ENCODE results near the gene TRIM29.

The TRIM29 gene

GRCh38 chr11:120139316-120140069 is 1.6 kb upstream of the TRIM29 start:
- DNase-seq (ENCODE audit: low read depth) = no peak

DNA sequence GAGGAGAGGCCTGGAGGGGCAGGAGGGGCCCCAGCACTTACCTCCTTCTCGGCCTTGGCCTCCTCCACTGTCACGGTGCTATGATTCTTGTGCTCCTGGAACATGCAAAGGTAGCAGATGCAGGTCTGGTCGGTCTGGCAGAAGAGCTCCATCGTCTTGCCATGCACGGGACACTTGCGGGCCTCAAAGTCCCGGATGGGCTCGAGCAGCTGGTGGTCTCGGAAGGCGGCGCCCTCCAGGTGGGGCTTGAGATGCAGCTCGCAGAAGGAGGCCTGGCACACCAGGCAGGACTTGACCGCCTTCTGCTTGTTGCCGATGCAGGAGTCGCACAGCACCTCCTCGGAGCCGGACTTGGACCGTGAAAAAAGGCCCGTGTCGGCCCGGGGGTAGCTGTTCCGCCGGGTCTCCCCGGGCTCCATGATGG is 714 bp downstream of the TRIM29 start:
- DNase-seq (ENCODE audit: low read depth) = no peak

GRCh38 chr11:120136356-120136755 is 1.6 kb downstream of the TRIM29 start:
- DNase-seq (ENCODE audit: low read depth) = no peak

DNA sequence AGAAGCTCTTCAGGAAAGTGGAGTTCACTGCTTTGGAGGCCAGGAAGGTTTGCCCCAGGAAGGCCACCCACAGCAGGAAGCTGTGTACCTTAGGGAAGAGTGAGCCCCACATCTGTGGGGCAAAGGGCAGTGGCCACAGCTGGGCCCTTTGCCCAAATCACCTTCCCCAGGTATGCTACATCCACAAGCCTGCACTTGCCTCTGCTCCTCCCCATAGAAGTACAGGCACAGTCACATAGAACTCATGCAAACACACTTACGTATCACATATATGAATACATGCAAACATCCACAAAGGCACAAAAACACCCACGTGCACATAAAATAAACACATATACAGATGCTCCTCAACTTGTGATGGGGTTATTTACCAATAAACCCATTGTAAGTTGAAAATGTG is 2.1 kb downstream of the TRIM29 start:
- DNase-seq (ENCODE audit: low read depth) = no peak

DNA sequence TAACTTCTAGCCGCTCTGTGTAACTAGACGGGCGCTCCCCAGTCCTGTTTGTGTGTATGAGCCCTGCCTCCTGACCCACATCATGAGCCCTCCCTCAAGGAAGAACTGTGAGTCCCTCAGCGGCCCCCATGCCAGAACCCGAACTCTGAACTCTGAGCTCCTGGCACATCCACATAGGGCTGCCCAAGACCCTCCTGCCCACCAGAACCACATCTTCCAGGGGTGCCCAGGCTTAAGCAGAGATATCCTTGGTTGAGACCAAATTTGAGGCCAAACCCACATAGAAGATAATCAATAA is 3.0 kb downstream of the TRIM29 start:
- DNase-seq (ENCODE audit: low read depth) = no peak

GRCh38 chr11:120134106-120134930 is 3.6 kb downstream of the TRIM29 start:
- no peak for DNase-seq (ENCODE audit: low read depth)

DNA sequence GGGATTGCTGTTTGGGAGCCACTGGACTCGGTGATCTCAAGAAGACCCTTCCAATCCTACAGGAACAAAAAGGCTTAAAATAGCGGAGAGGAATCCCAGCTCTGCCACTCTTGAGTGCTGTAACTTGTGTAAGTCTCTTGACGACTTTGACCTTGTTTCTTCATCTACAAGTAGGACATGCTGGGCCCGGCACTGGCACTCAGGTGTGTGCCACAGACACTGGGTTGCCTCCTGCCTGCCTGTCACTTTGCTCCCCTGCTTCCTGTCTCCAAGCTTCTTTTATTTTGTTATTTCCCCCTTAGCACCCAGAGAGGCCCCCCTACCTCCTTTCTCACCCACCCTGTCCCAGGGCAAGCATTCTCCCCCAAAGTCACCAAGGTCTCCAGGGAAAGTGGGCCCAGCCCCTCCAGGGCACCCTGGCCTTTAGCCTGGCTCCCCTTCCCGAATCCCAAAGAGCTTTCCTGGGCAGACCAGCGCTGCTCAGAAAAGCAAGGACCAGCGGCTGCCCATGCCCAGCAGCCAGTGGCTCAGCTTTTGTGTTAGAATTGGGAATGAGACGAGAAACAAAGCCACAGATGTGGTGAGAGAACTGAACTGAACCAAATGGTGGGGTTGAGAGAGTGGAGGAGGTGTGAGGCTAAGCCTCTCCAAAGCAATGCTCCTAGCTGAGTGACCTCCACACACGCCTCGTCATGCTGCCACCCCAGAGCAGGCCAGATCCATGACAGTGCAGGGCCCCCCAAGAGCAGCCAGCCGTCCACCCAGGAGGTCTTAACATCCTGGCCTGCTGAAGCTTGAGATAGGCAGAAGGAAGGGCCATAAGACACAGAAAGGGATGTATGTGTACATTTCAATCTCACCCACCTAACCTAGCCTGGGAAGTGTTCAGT is 4.5 kb downstream of the TRIM29 start:
- DNase-seq (ENCODE audit: low read depth) = no peak

DNA sequence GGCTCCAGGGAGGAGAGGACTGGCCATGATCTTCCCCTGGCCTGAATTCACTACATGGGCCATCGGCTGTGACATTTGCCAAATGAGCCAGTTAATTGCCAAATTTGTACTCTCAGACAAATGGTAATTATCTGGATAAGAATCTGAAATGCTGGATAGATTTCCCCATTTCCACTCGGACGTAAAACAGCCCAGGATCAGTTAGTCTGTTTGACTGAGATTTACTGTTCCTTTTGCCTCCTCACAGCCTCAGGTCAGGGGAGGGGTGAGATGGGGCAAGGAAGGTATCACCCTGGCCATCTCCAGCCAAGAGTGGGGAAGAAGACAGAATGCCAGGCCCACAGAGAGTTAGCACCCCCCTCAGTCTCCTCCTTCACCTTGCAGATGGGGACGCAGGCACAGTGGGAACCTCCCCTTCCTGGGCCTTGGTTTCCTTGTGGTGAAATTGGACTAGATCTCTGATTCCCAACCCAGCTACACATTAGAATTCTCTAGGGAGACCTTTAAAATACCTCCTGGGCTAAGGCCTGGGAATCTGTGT is 5.2 kb downstream of the TRIM29 start:
- DNase-seq (ENCODE audit: low read depth) = no peak

DNA sequence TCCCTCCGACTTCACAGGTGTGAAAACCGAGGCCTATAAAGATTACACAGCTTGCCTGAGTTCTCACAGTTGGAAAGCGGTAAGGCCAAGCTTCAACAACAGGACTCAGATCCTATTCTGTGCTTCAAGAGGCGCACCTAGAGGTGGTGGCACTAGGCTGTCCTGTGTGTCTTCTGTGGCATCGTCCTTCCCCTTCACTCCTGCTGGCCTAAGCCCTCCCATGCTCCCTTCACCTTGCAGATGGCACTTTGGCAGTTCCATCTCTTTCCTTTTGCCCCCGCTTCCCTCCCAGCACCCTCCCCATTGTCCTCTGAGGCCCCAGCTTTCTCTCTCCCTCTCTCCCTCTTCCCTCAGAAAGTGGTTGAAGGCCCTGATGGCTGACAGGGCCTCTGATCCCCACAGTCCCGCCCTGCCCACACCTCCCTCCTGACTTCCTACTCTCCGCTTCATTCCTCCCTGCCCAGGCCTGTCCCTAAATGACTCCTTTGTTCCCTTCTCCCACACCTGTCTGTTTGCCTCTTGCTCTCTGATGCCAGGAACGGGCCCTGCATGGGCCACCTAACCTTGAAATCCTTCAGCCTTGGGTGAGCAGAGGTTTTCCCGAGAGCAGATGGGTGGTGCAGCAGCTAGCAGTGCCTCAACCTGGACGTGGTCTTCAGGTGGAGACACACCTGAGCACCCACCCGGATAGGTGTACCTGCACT is 5.8 kb downstream of the TRIM29 start:
- DNase-seq (ENCODE audit: low read depth) = no peak

- no peak for DNase-seq (ENCODE audit: low read depth)
Measured at GRCh38 chr11:120130991-120131760, 6.7 kb downstream of the TRIM29 start.

DNA sequence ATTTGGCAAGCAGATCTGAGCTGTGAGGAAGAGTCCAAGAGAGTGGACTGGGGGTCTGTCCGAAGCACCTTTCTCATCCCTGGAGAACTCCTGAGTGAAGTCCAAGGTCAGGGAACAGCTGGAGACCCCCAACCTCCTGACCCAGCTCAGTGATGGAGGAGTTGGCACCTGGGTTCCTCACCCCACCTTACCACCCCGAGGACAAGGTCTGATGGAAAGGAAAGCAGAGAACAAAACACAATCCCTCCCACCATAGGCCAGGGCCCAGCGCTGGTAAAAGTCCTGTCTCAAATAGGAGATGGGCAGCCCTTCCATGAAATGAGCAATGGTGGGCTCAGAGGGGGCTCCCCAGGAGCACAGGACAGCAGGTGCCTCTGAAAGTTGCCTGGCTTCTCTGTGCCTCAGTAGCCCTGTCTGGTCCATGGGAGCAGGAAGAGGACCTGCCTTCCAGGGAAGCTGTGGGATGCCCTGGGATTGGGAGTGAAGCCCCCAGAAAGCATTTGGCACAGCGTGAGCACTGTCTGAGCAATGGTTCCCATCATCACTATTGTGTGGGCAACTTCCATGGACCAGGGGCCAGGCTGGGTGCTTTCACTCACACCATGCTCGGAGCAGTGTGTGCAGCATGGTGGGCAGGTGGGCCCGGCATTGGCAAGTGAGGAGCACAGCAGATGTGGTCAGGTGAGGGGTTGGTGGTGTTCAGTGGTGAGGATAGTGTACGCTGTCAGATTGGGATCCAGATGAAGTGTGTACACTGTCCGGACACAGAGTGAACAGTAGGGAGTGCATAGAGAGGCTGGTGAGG is 7.5 kb downstream of the TRIM29 start:
- no peak for DNase-seq (ENCODE audit: low read depth)

DNA sequence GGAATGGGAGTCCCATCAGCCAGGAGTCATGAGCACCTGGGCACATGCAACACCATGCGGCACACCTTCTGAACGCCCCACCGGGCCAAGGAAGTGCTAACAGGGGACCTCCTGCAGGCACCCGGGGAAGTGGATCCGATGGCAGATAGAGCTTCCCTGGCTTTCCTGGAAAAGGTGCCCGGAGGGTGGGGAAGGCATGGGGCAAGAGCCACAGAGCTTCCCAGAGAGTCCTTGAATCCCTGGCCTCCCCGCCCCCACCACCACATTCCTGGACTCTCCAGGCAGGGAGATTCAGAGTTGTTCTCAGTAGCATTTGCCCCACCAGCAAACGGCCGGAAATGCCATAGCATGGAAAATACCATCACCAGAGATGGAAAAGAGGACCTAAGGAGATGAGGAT is 8.3 kb downstream of the TRIM29 start:
- no peak for DNase-seq (ENCODE audit: low read depth)

- no peak for DNase-seq (ENCODE audit: low read depth)
Measured at GRCh38 chr11:120128392-120129119, 9.4 kb downstream of the TRIM29 start.

DNA sequence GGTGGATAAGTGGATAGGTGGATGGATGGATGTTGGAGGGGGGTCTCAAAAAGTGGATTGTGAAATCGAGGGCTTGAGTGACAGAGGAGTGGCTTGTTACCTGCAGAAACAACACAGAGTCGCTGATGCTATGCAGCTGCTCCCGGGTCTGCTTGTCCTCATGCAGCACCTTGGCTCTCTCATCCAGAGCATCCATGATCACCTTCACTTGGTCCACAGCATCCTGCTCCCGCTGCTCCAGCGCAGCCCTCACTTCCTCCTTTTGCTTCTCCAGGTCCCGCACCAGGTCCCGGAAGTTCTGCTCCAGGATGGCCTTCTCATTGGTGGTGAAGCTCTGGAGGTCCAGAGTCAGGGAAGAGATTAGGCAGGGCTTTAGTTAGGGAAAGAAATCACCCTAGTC is 10.7 kb downstream of the TRIM29 start:
- DNase-seq (ENCODE audit: low read depth) = no peak

DNA sequence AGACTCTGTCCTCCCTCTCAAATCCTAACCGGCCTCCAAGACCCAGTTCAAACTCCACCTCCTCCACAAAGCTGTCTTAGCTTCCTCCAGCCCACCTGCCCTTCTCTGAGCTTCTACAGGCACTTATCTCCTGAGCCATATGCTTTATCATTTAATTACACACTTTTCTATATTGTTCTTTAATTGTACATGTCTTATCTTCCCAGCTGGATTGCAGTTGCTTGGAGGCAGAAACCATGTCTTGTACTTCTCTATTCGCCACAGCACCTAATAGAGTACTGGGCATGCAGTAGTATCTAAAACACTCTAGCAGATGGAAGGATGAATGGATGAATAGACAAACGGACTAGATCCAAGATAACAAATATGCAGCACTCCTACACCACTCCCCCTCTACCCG is 11.3 kb downstream of the TRIM29 start:
- no peak for DNase-seq (ENCODE audit: low read depth)

- DNase-seq (ENCODE audit: low read depth) = no peak
Measured at GRCh38 chr11:120125509-120125908, 12.4 kb downstream of the TRIM29 start.

- DNase-seq (ENCODE audit: low read depth) = no peak
Measured at GRCh38 chr11:120125024-120125423, 12.9 kb downstream of the TRIM29 start.

GRCh38 chr11:120124355-120124754 is 13.6 kb downstream of the TRIM29 start:
- no peak for DNase-seq (ENCODE audit: low read depth)

DNA sequence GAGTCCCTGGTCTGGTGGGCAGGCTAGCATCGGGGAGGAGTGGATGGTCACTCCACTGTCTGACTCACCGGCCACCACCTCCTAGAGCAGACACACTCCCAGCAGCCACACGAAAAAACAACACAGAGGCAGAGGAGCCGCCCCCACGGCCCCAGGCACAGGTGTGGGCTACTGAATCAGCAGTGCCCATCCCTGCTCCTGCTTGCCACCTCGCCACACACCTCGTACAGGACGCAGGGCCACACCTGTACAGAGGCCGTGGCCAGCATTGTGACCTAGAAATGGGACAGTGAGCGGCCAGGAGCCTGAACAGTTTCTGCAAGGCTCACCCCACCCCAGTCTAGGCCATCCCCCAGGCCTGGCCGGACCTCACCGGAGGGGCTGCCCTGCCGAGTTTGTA is 14.0 kb downstream of the TRIM29 start:
- no peak for DNase-seq (ENCODE audit: low read depth)

All from stimulated activated CD8-positive, alpha-beta memory T cell treated with anti-CD3 and anti-CD28 coated beads, Interleukin-7, amount 100 ng/mL, for 24 hours (primary cell).